ENCODE measurements around the gene DSG3. TPM values are rescaled to one million over a fixed set of nuclear protein-coding genes. Genes with fewer than 3 reads are reported as not detected.

DSG3 gene
- total and polyA plus RNA-seq, 11 donors, result 0.01 to 0.07 TPM; not detected in 9

DNA sequence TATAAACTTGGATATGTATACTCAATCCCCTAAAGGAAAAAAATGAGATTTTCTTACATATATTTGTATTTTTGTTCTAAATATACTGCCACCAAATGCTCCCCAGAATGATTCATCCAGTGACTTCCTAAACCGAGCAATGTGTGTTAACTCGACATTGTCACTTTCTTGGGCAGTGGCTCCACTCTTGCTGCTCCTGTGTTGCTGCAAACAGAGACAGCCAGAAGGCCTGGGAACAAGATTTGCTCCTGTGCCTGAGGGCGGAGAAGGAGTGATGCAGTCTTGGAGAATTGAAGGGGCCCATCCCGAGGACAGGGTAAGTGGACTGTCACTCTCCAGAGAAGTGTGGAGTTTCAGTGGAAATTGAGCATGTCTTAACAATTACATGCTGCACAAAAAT is 38.3 kb upstream of the DSG3 start:
- DNase-seq (no peak), ATAC-seq (no peak)
- Histone ChIP-seq H3K9me3 (peaks cover 0 to 6% (median 0%) of the 10 kb centered on the region in 12 donors), H3K27me3 (no peaks in the 10 kb centered on the region), H3K4me1 (no peaks in the 10 kb centered on the region), H3K27ac (no peak overlapping the region), H3K36me3 (no peaks in the 10 kb centered on the region), H3K4me3 (no peak overlapping the region)
- intact Hi-C loops (cut with DNase I), result no loop called here
- WGBS, 4 donors, result 59 to 75% (median 66%) methylated on average over 4 of the region's 4 CpGs
- no peak for TF ChIP-seq POLR2A (IDR thresholded peaks at IDR 0.05)
- TF ChIP-seq, protein P1, sequence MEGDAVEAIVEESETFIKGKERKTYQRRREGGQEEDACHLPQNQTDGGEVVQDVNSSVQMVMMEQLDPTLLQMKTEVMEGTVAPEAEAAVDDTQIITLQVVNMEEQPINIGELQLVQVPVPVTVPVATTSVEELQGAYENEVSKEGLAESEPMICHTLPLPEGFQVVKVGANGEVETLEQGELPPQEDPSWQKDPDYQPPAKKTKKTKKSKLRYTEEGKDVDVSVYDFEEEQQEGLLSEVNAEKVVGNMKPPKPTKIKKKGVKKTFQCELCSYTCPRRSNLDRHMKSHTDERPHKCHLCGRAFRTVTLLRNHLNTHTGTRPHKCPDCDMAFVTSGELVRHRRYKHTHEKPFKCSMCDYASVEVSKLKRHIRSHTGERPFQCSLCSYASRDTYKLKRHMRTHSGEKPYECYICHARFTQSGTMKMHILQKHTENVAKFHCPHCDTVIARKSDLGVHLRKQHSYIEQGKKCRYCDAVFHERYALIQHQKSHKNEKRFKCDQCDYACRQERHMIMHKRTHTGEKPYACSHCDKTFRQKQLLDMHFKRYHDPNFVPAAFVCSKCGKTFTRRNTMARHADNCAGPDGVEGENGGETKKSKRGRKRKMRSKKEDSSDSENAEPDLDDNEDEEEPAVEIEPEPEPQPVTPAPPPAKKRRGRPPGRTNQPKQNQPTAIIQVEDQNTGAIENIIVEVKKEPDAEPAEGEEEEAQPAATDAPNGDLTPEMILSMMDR (IDR thresholded peaks at IDR 0.05), result no peak

DNA sequence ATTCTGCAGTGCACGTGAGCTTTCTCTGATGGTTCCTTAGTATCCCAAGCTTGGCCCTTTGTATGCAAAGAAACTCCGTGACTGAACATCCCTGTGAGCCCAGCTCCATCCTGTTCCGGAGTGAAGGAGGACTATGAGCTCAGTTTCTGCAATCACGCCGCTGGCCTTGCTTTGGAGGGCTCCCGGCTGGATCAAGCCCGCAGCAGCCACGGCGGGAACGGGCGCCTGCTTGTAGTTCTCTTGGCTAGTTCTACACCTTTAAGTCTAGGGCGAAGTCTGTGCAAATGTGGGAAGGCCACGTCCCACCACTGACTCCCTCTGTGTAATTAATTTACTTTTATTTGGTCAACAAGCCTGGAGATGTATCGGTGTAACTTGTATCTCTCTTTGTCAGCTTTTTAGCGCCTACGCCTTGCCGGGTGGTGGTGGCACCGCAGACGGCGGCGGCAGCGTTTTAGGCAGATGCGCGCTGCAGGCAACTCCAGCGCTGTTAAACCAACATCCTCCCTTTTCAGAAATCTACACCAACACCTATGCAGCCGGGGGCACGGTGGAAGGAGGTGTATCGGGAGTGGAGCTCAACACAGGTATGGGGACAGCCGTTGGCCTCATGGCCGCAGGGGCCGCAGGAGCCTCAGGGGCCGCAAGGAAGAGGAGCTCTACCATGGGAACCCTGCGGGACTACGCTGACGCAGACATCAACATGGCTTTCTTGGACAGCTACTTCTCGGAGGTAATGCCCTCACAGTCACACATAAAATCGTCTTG is 36.6 kb upstream of the DSG3 start:
- DNase-seq (no peak), ATAC-seq (no peak)
- Histone ChIP-seq H3K4me1 (no peaks in the 10 kb centered on the region), H3K36me3 (no peaks in the 10 kb centered on the region), H3K4me3 (no peak overlapping the region), H3K27ac (no peak overlapping the region), H3K27me3 (no peaks in the 10 kb centered on the region), H3K9me3 (peaks cover 0 to 6% (median 0%) of the 10 kb centered on the region in 12 donors)
- WGBS, 4 donors, result 58 to 71% (median 60%) methylated on average over 37 of the region's 37 CpGs
- intact Hi-C loops (cut with DNase I), result loop anchor here in 1 of 10 donors (10.0 kb wide), 1 partner anchor 64 kb away; no protein-coding TSS in a partner anchor
- TF ChIP-seq POLR2A (IDR thresholded peaks at IDR 0.05), result no peak
- TF ChIP-seq, protein P1 (IDR thresholded peaks at IDR 0.05), result no peak

DNA sequence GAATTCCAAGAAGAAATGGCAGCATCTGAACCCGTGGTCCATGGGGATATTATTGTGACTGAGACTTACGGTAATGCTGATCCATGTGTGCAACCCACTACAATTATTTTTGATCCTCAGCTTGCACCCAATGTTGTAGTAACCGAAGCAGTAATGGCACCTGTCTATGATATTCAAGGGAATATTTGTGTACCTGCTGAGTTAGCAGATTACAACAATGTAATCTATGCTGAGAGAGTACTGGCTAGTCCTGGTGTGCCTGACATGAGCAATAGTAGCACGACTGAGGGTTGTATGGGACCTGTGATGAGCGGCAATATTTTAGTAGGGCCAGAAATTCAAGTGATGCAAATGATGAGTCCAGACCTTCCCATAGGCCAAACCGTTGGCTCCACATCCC is 34.4 kb upstream of the DSG3 start:
- DNase-seq (no peak), ATAC-seq (no peak)
- Histone ChIP-seq H3K36me3 (no peaks in the 10 kb centered on the region), H3K27ac (no peak overlapping the region), H3K27me3 (no peaks in the 10 kb centered on the region), H3K4me1 (no peaks in the 10 kb centered on the region), H3K9me3 (peaks cover 0 to 8% (median 0%) of the 10 kb centered on the region in 12 donors), H3K4me3 (no peak overlapping the region)
- intact Hi-C loops (cut with DNase I), result loop anchor here in 1 of 10 donors (10.0 kb wide), 1 partner anchor 62 kb away; no protein-coding TSS in a partner anchor
- TF ChIP-seq, protein P1 (IDR thresholded peaks at IDR 0.05), result no peak
- TF ChIP-seq POLR2A (IDR thresholded peaks at IDR 0.05), result no peak
- WGBS, 4 donors, result 94 to 97% (median 96%) methylated on average over 6 of the region's 6 CpGs

DNA sequence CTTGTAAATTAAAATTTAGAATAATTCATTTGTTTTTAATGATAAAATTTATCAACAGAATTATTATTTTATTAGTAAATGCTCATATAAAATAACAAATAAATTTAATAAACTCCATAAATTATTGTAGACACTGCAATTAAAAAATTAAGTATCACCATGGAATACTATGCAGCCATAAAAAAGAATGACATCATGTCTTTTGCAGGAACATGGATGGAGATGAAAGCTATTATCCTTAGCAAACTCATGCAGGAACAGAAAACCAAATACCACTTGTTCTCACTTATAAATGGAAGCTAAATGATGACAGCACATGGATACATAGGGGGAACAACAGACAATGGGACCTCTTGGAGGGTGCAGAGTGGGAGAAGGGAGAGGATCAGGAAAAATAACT is 29.7 kb upstream of the DSG3 start:
- H3K27me3 ChIP-seq, result no peaks in the 10 kb centered on the region
- intact Hi-C loops (cut with DNase I), result loop anchor here in 1 of 10 donors (10.0 kb wide), 1 partner anchor 57 kb away; no protein-coding TSS in a partner anchor

More for the DNA sequence above, 29.7 kb upstream of the DSG3 start:
- Histone ChIP-seq H3K4me1 (no peaks in the 10 kb centered on the region), H3K36me3 (no peaks in the 10 kb centered on the region), H3K4me3 (no peak overlapping the region), H3K27ac (no peak overlapping the region), H3K9me3 (peaks cover 0 to 8% (median 0%) of the 10 kb centered on the region in 12 donors)
- no peak for DNase-seq
- ATAC-seq, result no peak
- TF ChIP-seq, protein P1 (IDR thresholded peaks at IDR 0.05), result no peak
- no peak for TF ChIP-seq POLR2A (IDR thresholded peaks at IDR 0.05)
